ENCODE results near the gene ARHGAP24. TPM values are rescaled to one million over a fixed set of nuclear protein-coding genes. Genes with fewer than 3 reads are reported as not detected.

Gene ARHGAP24
- total and polyA plus RNA-seq, 10 of the 15 experiments (the other 5 are each of a cell fraction or from before 2014, with no cell fraction given), result 0.10 to 4.2 (median 0.52) TPM

GRCh38 chr4:85725721-85726170 lies 250.8 kb downstream of the ARHGAP24 start:
- peaks cover 20% of the 10 kb centered on the region for H3K4me1 ChIP-seq (ENCODE audit: control insufficient read depth, insufficient read depth, low read length)
- ChIA-PET RAD21 (ENCODE audit: unreplicated experiment) (interaction anchor here (1.2 kb wide), 2 partner anchors 23 to 53 kb away, joined by 3 to 4 read pairs; no protein-coding TSS in a partner anchor), POLR2A (no interaction called here), CTCF (no interaction called here), SMC1A (ENCODE audit: uncharacterized antibody, unreplicated experiment) (interaction anchor here (0.9 to 1.6 kb wide), 4 partner anchors 129 to 300 kb away, joined by 3 read pairs; no protein-coding TSS in a partner anchor)
- intact Hi-C loops (cut with micrococcal nuclease; ENCODE audit: unreplicated experiment) (no loop called here), in situ Hi-C loops (cut with MboI) (no loop called here)
- H3K9ac ChIP-seq (ENCODE audit: control insufficient read depth, insufficient read depth, low read length), result no peak overlapping the region
- H3K27me3 ChIP-seq (replicated peaks in 1 of 2; ENCODE audit: control insufficient read depth in 2 of 2, insufficient read depth in 2 of 2, low read length in 1 of 2), result no peaks in the 10 kb centered on the region
- no TSS peak for BruUV-seq (replicated peaks)
- H4K20me1 ChIP-seq (ENCODE audit: control insufficient read depth, insufficient read depth), result no peaks in the 10 kb centered on the region
- peak; percentile 83 for FAIRE-seq
- H3K79me2 ChIP-seq (ENCODE audit: control insufficient read depth, insufficient read depth, low read length), result no peaks in the 10 kb centered on the region
- peak overlapping the region; percentile 56 for H3K4me2 ChIP-seq (ENCODE audit: control insufficient read depth, insufficient read depth)
- peak overlapping the region; percentile 43; the same call in 1 of the 2 replicates for H3K27ac ChIP-seq (ENCODE audit: control insufficient read depth, insufficient read depth)
- peak; percentile 60 for DNase-seq (ENCODE audit: low read depth, low spot score)
- no peaks in the 10 kb centered on the region for H3K36me3 ChIP-seq (ENCODE audit: control insufficient read depth in 2 of 2, insufficient read depth in 2 of 2, low read length in 1 of 2)
- no peak overlapping the region for H2AFZ ChIP-seq (ENCODE audit: control insufficient read depth, low read depth, low read length)
- no peaks in the 10 kb centered on the region for H3K9me3 ChIP-seq (replicated peaks; ENCODE audit: control insufficient read depth, insufficient read depth, low read length)
- peak; percentile 93 for ATAC-seq
- WGBS (ENCODE audit: insufficient coverage, insufficient replicate concordance, low lambda C conversion rate, missing lambda C conversion rate), result 74% methylated on average over 2 of the region's 2 CpGs
- no peak overlapping the region for H3K4me3 ChIP-seq
- TF ChIP-seq, protein P1, sequence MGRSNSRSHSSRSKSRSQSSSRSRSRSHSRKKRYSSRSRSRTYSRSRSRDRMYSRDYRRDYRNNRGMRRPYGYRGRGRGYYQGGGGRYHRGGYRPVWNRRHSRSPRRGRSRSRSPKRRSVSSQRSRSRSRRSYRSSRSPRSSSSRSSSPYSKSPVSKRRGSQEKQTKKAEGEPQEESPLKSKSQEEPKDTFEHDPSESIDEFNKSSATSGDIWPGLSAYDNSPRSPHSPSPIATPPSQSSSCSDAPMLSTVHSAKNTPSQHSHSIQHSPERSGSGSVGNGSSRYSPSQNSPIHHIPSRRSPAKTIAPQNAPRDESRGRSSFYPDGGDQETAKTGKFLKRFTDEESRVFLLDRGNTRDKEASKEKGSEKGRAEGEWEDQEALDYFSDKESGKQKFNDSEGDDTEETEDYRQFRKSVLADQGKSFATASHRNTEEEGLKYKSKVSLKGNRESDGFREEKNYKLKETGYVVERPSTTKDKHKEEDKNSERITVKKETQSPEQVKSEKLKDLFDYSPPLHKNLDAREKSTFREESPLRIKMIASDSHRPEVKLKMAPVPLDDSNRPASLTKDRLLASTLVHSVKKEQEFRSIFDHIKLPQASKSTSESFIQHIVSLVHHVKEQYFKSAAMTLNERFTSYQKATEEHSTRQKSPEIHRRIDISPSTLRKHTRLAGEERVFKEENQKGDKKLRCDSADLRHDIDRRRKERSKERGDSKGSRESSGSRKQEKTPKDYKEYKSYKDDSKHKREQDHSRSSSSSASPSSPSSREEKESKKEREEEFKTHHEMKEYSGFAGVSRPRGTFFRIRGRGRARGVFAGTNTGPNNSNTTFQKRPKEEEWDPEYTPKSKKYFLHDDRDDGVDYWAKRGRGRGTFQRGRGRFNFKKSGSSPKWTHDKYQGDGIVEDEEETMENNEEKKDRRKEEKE (IDR thresholded peaks at IDR 0.05), result no peak
- TF ChIP-seq HDAC6 (IDR thresholded peaks at IDR 0.05; ENCODE audit: unreplicated experiment) (no peak), EED (IDR thresholded peaks at IDR 0.05; ENCODE audit: low read depth) (peak; percentile 90), SRF (IDR thresholded peaks at IDR 0.05; ENCODE audit: low read depth in 2 of 2, low read length in 2 of 2) (0 out of 4 replicates have a peak, but pooled peaks of 1 of the 2 experiments have one; percentile 13), YY1 (IDR thresholded peaks at IDR 0.05; ENCODE audit: low read depth, low read length) (peak; percentile 30; the same call in 1 of the 2 replicates), GABPA (IDR thresholded peaks at IDR 0.05; ENCODE audit: low read depth) (no peak), NFIC (IDR thresholded peaks at IDR 0.05; ENCODE audit: low read depth, low read length) (peak; percentile 70; the same call in 1 of the 2 replicates), BRCA1 (IDR thresholded peaks at IDR 0.05; ENCODE audit: low read depth, low read length) (no peak), SMARCA5 (IDR thresholded peaks at IDR 0.05) (no peak), CREM (IDR thresholded peaks at IDR 0.05; ENCODE audit: low read depth) (peak; percentile 47; the same call in 1 of the 2 replicates), SMAD1 (IDR thresholded peaks at IDR 0.05; ENCODE audit: low read depth, partially characterized antibody) (no peak), FOXM1 (IDR thresholded peaks at IDR 0.05; ENCODE audit: low read depth, low read length) (0 out of 2 replicates have a peak, but pooled peaks have one; percentile 37), SP1 (IDR thresholded peaks at IDR 0.05; ENCODE audit: low read depth, low read length) (no peak), IKZF2 (IDR thresholded peaks at IDR 0.05) (peak; percentile 89 to 92), MEF2A (IDR thresholded peaks at IDR 0.05; ENCODE audit: insufficient read depth, low read depth, low read length) (0 out of 2 replicates have a peak, but pooled peaks have one; percentile 49), ZBTB40 (IDR thresholded peaks at IDR 0.05; ENCODE audit: borderline replicate concordance) (no peak), BCL3 (IDR thresholded peaks at IDR 0.05; ENCODE audit: borderline replicate concordance, insufficient read depth, low read depth, low read length, poor library complexity, severe bottlenecking) (peak; percentile 58)
